AG04450 (cell line): Measurements from ENCODE around the gene AHR. TPM values are rescaled to one million over a fixed set of nuclear protein-coding genes. Genes with fewer than 3 reads are reported as not detected.

Experiments used
- CTCF ChIA-PET: fragments of 300-600, 350-600 bp; formaldehyde crosslinking; extraction: SDS; loops from one replicate; lab custom pipeline; 2022; ENCODE audit warnings: antibody characterized with exemption, inconsistent platforms; lab: Charles Lee
- POLR2A ChIA-PET: fragments of 350-600 bp; formaldehyde crosslinking; extraction: SDS; loops from one replicate; lab custom pipeline; 2021; ENCODE audit warnings: antibody characterized with exemption, inconsistent platforms; lab: Yijun Ruan, JAX
- DNase-seq: peaks from one replicate; pipeline ENCODE4 v3.0.0-alpha.2; 2011; ENCODE audit warnings: low read depth, low spot score
- H3K27ac ChIP-seq: one replicate; pipeline ENCODE4 v1.5.1; 2012; ENCODE audit warnings: low read depth, low read length, control low read depth
- H3K27me3 ChIP-seq: one replicate; pipeline ENCODE4 v1.6.0; 2012; ENCODE audit warnings: low read length; ENCODE audit not compliant: control insufficient read depth, insufficient read depth
- H3K4me3 ChIP-seq: 2 replicates; pipeline ENCODE4 v1.5.1; 2011; ENCODE audit warnings: mild to moderate bottlenecking, low read depth, low read length, control low read depth
- H3K9me3 ChIP-seq: 2 replicates; pipeline ENCODE4 v1.5.1; 2012; ENCODE audit warnings: low read length; ENCODE audit not compliant: control insufficient read depth, insufficient read depth
- polyA plus RNA-seq: library from polyadenylated mRNA; depleted of rRNA; stranded (reverse); fragments of >200 nt; gene quantifications from 2 replicates; pipeline ENCODE4 v1.2.3, GENCODE V29; 2011
- TF ChIP-seq, protein P1 (sequence below): IDR thresholded peaks from 2 replicates; pipeline ENCODE4 v1.5.1; 2011; ENCODE audit warnings: low read depth, low read length, control low read depth, inconsistent platforms

Gene AHR
- polyA plus RNA-seq, 1 experiment, result 9.8 TPM

DNA sequence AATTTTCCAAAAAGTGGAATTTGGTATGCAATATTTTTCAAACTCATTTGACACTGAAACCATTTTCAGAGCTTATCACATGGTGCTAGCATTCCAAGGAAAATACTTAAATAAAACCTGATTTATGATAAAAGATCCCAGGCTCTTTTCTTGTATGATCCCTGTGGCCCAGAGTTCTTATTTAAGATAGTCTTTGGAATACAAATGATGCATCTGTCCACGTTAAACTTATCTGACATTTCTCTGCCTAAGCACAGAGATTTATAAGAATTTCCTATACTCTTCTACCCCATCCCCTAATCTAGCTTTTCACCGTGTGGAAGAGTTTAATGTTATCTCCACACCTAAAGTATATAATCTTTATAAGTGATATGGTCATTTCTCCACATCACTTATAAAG lies 66.2 kb downstream of the AHR start:
- Histone ChIP-seq H3K9me3 (peaks cover 6% of the 10 kb centered on the region; the same call in 1 of the 2 replicates), H3K27me3 (no peaks in the 10 kb centered on the region), H3K27ac (no peak overlapping the region), H3K4me3 (no peak overlapping the region)
- ChIA-PET POLR2A (no interaction called here), CTCF (interaction anchor here (1.2 to 1.4 kb wide), 2 partner anchors 316 to 382 kb away, joined by 3 read pairs; no protein-coding TSS in a partner anchor)
- TF ChIP-seq, protein P1, sequence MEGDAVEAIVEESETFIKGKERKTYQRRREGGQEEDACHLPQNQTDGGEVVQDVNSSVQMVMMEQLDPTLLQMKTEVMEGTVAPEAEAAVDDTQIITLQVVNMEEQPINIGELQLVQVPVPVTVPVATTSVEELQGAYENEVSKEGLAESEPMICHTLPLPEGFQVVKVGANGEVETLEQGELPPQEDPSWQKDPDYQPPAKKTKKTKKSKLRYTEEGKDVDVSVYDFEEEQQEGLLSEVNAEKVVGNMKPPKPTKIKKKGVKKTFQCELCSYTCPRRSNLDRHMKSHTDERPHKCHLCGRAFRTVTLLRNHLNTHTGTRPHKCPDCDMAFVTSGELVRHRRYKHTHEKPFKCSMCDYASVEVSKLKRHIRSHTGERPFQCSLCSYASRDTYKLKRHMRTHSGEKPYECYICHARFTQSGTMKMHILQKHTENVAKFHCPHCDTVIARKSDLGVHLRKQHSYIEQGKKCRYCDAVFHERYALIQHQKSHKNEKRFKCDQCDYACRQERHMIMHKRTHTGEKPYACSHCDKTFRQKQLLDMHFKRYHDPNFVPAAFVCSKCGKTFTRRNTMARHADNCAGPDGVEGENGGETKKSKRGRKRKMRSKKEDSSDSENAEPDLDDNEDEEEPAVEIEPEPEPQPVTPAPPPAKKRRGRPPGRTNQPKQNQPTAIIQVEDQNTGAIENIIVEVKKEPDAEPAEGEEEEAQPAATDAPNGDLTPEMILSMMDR, result no peak
- DNase-seq, result no peak

DNA sequence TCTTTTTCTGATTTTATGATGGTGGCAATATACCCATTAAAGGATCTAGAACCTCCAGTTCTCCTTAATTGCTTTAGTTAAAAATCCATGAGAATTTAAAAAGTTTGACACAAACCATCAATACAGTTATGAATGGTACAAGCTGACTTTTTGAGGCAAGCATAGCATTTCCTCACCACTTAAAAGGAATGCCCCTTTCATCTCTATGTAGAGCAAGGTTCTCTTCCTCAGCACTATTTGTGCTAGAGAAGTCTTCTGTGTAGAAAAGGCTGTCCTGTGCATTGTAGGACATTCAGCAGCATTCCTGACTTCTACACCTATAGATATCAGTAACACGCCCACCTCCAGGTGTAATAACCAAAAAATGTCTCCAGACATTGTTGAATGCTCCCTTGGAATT lies 67.3 kb downstream of the AHR start:
- no peaks in the 10 kb centered on the region for H3K27me3 ChIP-seq
- ChIA-PET CTCF (interaction anchor here (1.2 kb wide), 1 partner anchor 315 kb away, joined by 3 read pairs; no protein-coding TSS in a partner anchor), POLR2A (no interaction called here)
- DNase-seq, result no peak
- no peak overlapping the region for H3K27ac ChIP-seq
- TF ChIP-seq, protein P1, result no peak
- H3K4me3 ChIP-seq, result no peak overlapping the region
- peaks cover 6% of the 10 kb centered on the region; the same call in 1 of the 2 replicates for H3K9me3 ChIP-seq

DNA sequence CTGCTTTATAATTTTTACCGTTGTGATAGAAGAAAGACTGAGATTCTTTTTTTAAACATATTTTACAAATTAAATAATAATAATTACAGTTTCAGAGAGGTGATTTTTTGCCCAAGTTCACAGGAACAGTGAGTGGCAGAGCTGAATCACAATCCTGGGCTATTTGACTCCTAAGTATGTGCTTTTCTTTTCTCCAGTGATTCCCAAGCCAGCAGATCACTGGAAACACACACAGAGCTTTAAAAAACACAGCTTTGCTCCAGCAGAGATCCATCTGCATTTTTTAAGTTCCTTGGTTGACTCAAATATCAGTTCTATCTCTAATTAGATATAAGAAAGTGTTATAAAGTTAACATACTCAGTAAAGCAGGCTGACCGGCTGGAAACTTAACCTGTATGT lies 69.0 kb downstream of the AHR start:
- ChIA-PET CTCF (no interaction called here), POLR2A (no interaction called here)
- TF ChIP-seq, protein P1, result no peak
- no peak overlapping the region for H3K4me3 ChIP-seq
- H3K27ac ChIP-seq, result peak overlapping the region; percentile 22
- H3K27me3 ChIP-seq, result no peaks in the 10 kb centered on the region
- peaks cover under 1% of the 10 kb centered on the region; the same call in 1 of the 2 replicates for H3K9me3 ChIP-seq
- DNase-seq, result no peak

DNA sequence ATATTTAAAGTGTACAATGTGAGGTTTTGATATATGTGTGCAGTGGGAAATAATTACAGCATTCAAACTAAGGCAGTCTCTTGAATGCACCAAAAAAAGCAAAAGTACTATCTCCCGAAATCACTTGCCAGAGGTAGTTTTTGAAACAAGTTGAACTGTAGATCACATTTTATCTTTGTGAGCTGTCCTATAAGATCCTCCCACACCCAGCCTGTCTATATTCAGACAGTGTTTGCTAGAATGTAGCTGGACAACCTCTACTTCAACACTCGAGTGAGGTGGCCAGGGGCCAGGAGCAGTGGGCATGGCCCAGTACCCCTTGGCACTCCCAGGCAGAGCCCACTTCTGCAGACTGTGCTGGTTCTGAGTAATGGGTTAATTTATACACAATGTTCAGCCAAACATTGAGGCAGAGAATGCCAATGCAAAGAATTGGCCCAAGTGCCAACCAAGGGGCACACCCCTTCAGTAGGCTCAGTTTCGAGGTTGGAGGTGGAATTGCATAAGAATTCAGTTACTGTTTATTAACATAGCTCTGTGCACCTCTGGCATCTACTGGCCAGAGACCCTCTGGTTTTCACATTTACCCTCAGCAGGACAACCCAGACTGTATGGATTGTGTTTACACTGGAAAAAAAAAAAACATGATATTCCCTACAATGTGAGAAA lies 70.5 kb downstream of the AHR start:
- H3K27ac ChIP-seq, result peak overlapping the region; percentile 83
- DNase-seq, result no peak
- H3K27me3 ChIP-seq, result no peaks in the 10 kb centered on the region
- TF ChIP-seq, protein P1, result no peak
- ChIA-PET POLR2A (no interaction called here), CTCF (interaction anchor here (2.1 kb wide), 1 partner anchor 66 kb away, joined by 10 read pairs; no protein-coding TSS in a partner anchor)
- H3K4me3 ChIP-seq, result no peak overlapping the region
- H3K9me3 ChIP-seq, result no peaks in the 10 kb centered on the region
